ENCODE results near the gene THNSL1.
"Not testable (repeated sequence)": the region's sequence is repeated elsewhere in the genome, so short reads cannot be mapped to it uniquely, and the experiment has no call there.

The THNSL1 gene

GRCh38 chr10:25016376-25017153 lies at the start of gene THNSL1:
TSS of gene THNSL1 (plus strand) at chr10:25016612. CDS start at chr10:25023224, 6,612 bp downstream.
- peak; percentile 81 for DNase-seq (ENCODE audit: low spot score)

GRCh38 chr10:24966962-24967481 lies 49.4 kb upstream of the THNSL1 start:
- DNase-seq (ENCODE audit: low spot score) = no peak

- DNase-seq (ENCODE audit: low spot score) = no peak
Observed at GRCh38 chr10:24968349-24968748, 48.1 kb upstream of the THNSL1 start.

- DNase-seq (ENCODE audit: low spot score) = not testable (repeated sequence)
Observed at GRCh38 chr10:24968951-24969350, 47.5 kb upstream of the THNSL1 start.

- no peak for DNase-seq (ENCODE audit: low spot score)
Observed at GRCh38 chr10:24969841-24970281, 46.6 kb upstream of the THNSL1 start.

GRCh38 chr10:24971374-24971773 lies 45.0 kb upstream of the THNSL1 start:
- no peak for DNase-seq (ENCODE audit: low spot score)

GRCh38 chr10:24973163-24973562 lies 43.2 kb upstream of the THNSL1 start:
- DNase-seq (ENCODE audit: low spot score) = no peak

- DNase-seq (ENCODE audit: low spot score) = no peak
Observed at GRCh38 chr10:24974976-24975375, 41.4 kb upstream of the THNSL1 start.

GRCh38 chr10:24979685-24980084 lies 36.7 kb upstream of the THNSL1 start:
- DNase-seq (ENCODE audit: low spot score) = no peak

- DNase-seq (ENCODE audit: low spot score) = no peak
Observed at GRCh38 chr10:24981161-24981710, 35.2 kb upstream of the THNSL1 start.

GRCh38 chr10:24982319-24983112 lies 33.9 kb upstream of the THNSL1 start:
- no peak for DNase-seq (ENCODE audit: low spot score)

GRCh38 chr10:24983130-24983529 lies 33.3 kb upstream of the THNSL1 start:
- DNase-seq (ENCODE audit: low spot score) = no peak

- no peak for DNase-seq (ENCODE audit: low spot score)
Observed at GRCh38 chr10:24983946-24984345, 32.5 kb upstream of the THNSL1 start.

GRCh38 chr10:24984906-24985305 lies 31.5 kb upstream of the THNSL1 start:
- no peak for DNase-seq (ENCODE audit: low spot score)

GRCh38 chr10:24988831-24989640 lies 27.4 kb upstream of the THNSL1 start:
- no peak for DNase-seq (ENCODE audit: low spot score)

GRCh38 chr10:24989867-24990266 lies 26.5 kb upstream of the THNSL1 start:
- DNase-seq (ENCODE audit: low spot score) = no peak

- DNase-seq (ENCODE audit: low spot score) = no peak
Observed at GRCh38 chr10:24991298-24991697, 25.1 kb upstream of the THNSL1 start.

- no peak for DNase-seq (ENCODE audit: low spot score)
Observed at GRCh38 chr10:24992512-24993133, 23.8 kb upstream of the THNSL1 start.

GRCh38 chr10:24993237-24993958 lies 23.0 kb upstream of the THNSL1 start:
- no peak for DNase-seq (ENCODE audit: low spot score)

GRCh38 chr10:24995072-24995471 lies 21.3 kb upstream of the THNSL1 start:
- DNase-seq (ENCODE audit: low spot score) = no peak

- DNase-seq (ENCODE audit: low spot score) = no peak
Observed at GRCh38 chr10:24998044-24998443, 18.4 kb upstream of the THNSL1 start.

Measured in NAMALWA (cell line).